GM23338 (cell line): ENCODE measurements around the gene GFRA1. TPM values are rescaled to one million over a fixed set of nuclear protein-coding genes. Genes with fewer than 3 reads are reported as not detected.

Experiments used
- ATAC-seq: fragments of 200-7000 bp; cut with Tn5 transposase; 3 replicates; pipeline ENCODE4 v1.9.1; 2020
- DNase-seq: peaks from one replicate; pipeline ENCODE4 v3.0.0-alpha.2; 2015; ENCODE audit warnings: low spot score
- H2AFZ ChIP-seq: fragments of 200-600 bp; sonication (generic); 2 replicates; pipeline ENCODE4 v1.8.0; 2016; ENCODE audit warnings: antibody characterized with exemption, mild to moderate bottlenecking, moderate library complexity
- H3F3A ChIP-seq: fragments of 200-600 bp; sonication (generic); replicated peaks from 2 replicates; pipeline ENCODE4 v1.8.0; 2017; ENCODE audit warnings: antibody characterized with exemption, mixed run types, low read depth
- H3K27ac ChIP-seq: fragments of 200-600 bp; sonication (generic); 2 replicates; pipeline ENCODE4 v1.6.1; 2016; ENCODE audit warnings: low read depth
- H3K27me3 ChIP-seq: fragments of 200-600 bp; sonication (generic); 2 replicates; pipeline ENCODE4 v1.8.0; 2016; ENCODE audit warnings: mild to moderate bottlenecking, mixed run types, moderate library complexity; ENCODE audit not compliant: insufficient read depth
- H3K36me3 ChIP-seq: fragments of 200-600 bp; sonication (generic); 2 replicates; pipeline ENCODE4 v1.8.0; 2016; ENCODE audit warnings: mild to moderate bottlenecking; ENCODE audit not compliant: insufficient read depth
- H3K4me1 ChIP-seq: fragments of 200-600 bp; sonication (generic); 2 replicates; pipeline ENCODE4 v1.8.0; 2016; ENCODE audit warnings: mild to moderate bottlenecking, moderate library complexity; ENCODE audit not compliant: insufficient read depth
- H3K4me2 ChIP-seq: fragments of 200-600 bp; sonication (generic); 2 replicates; pipeline ENCODE4 v1.7.1; 2017; ENCODE audit warnings: mixed run types
- H3K4me3 ChIP-seq: fragments of 200-600 bp; sonication (generic); 2 replicates; pipeline ENCODE4 v1.6.1; 2016; ENCODE audit warnings: mixed run types
- H3K79me2 ChIP-seq: fragments of 200-600 bp; sonication (generic); replicated peaks from 2 replicates; pipeline ENCODE4 v1.8.0; 2017; ENCODE audit warnings: mild to moderate bottlenecking; ENCODE audit not compliant: insufficient read depth
- H3K9me2 ChIP-seq: fragments of 200-600 bp; sonication (generic); 2 replicates; pipeline ENCODE4 v1.8.0; 2017; ENCODE audit not compliant: insufficient read depth
- H4K20me1 ChIP-seq: fragments of 200-600 bp; sonication (generic); replicated peaks from 2 replicates; pipeline ENCODE4 v1.8.0; 2017; ENCODE audit warnings: mild to moderate bottlenecking; ENCODE audit not compliant: insufficient read depth
- H3K27ac Mint-ChIP-seq: 2 replicates; pipeline ENCODE4 v1.8.0; 2020; ENCODE audit warnings: inconsistent platforms, mild to moderate bottlenecking, moderate library complexity, mixed read lengths
- H3K27me3 Mint-ChIP-seq: 3 replicates; pipeline ENCODE4 v1.8.0; 2022; ENCODE audit warnings: low read depth, mild to moderate bottlenecking, moderate library complexity, mixed read lengths, inconsistent platforms; ENCODE audit not compliant: insufficient read depth, poor library complexity
- H3K36me3 Mint-ChIP-seq: 3 replicates; pipeline ENCODE4 v1.8.0; 2021; ENCODE audit warnings: low read depth, mild to moderate bottlenecking, inconsistent platforms, moderate library complexity, mixed read lengths
- H3K4me1 Mint-ChIP-seq: 3 replicates; pipeline ENCODE4 v1.8.0; 2020; ENCODE audit warnings: mild to moderate bottlenecking, inconsistent platforms, mixed read lengths
- H3K4me3 Mint-ChIP-seq: 3 replicates; pipeline ENCODE4 v1.8.0; 2021; ENCODE audit warnings: moderate library complexity, mild to moderate bottlenecking, inconsistent platforms, mixed read lengths
- H3K9me3 Mint-ChIP-seq: 3 replicates; pipeline ENCODE4 v1.8.0; 2020; ENCODE audit warnings: moderate library complexity, mild to moderate bottlenecking, inconsistent platforms, mixed read lengths
- CREB1 ChIP-seq: fragments of 250-450 bp; sonication (Bioruptor Pico); IDR thresholded peaks from 2 replicates; pipeline ENCODE4 v1.5.0; 2020; ENCODE audit warnings: low read depth, mild to moderate bottlenecking, moderate library complexity
- EZH2 ChIP-seq: fragments of 200-600 bp; sonication (generic); IDR thresholded peaks from one replicate; pipeline ENCODE4 v1.8.0; 2017; ENCODE audit warnings: antibody characterized with exemption, mild to moderate bottlenecking, low read depth; ENCODE audit not compliant: unreplicated experiment
- EZH2phosphoT487 ChIP-seq: fragments of 200-600 bp; sonication (generic); IDR thresholded peaks from one replicate; pipeline ENCODE4 v1.8.1; 2018; ENCODE audit warnings: antibody characterized with exemption; ENCODE audit not compliant: unreplicated experiment
- NANOG ChIP-seq: IDR thresholded peaks from 2 replicates; pipeline ENCODE4 v1.6.1; 2016; ENCODE audit warnings: antibody characterized with exemption, borderline replicate concordance
- POLR2AphosphoS5 ChIP-seq: IDR thresholded peaks from 2 replicates; pipeline ENCODE4 v1.6.1; 2016; ENCODE audit warnings: antibody characterized with exemption, low read depth
- STAT1 ChIP-seq: IDR thresholded peaks from one replicate; pipeline ENCODE4 v1.6.1; 2016; ENCODE audit warnings: antibody characterized with exemption; ENCODE audit not compliant: unreplicated experiment
- ZNF114 ChIP-seq: fragments of 250-450 bp; sonication (Bioruptor Pico); IDR thresholded peaks from 2 replicates; pipeline ENCODE4 v1.5.0; 2020; ENCODE audit warnings: mild to moderate bottlenecking, moderate library complexity
- polyA plus RNA-seq: library from polyadenylated mRNA; unstranded; fragments of >200 nt; fragmentation: Nextera tagmentation; extraction: Ambion mirVana; gene quantifications from 2 replicates; pipeline ENCODE4 v1.2.1, GENCODE V29; 2016
- total RNA-seq: library from RNA; depleted of rRNA; stranded (reverse); fragments of >200 nt; shearing (Covaris generic); gene quantifications from 2 replicates; pipeline ENCODE4 v1.2.3, GENCODE V29; 2014
- TF ChIP-seq, protein P1 (sequence below): fragments of 250-450 bp; sonication (Bioruptor Pico); IDR thresholded peaks from 2 replicates; pipeline ENCODE4 v1.5.0; 2020; ENCODE audit warnings: mild to moderate bottlenecking, moderate library complexity
- TF ChIP-seq, protein P2 (sequence below), 2 experiments: fragments of 200-600 bp in 1 of 2; sonication (generic) in 1 of 2; conservative IDR thresholded peaks; 2 replicates each; pipeline versions ENCODE4 v1.5.1 to v1.6.1; 2016 to 2017; ENCODE audit warnings: antibody characterized with exemption in 2 of 2, low read depth in 2 of 2, mild to moderate bottlenecking in 2 of 2, moderate library complexity in 1 of 2
- TF ChIP-seq, protein P3 (sequence below): IDR thresholded peaks from one replicate; pipeline ENCODE4 v1.6.1; 2018; ENCODE audit warnings: antibody characterized with exemption; ENCODE audit not compliant: unreplicated experiment

Gene GFRA1
- total and polyA plus RNA-seq, 2 experiments from 2014 or later: 1.4 to 2.8 TPM

DNA sequence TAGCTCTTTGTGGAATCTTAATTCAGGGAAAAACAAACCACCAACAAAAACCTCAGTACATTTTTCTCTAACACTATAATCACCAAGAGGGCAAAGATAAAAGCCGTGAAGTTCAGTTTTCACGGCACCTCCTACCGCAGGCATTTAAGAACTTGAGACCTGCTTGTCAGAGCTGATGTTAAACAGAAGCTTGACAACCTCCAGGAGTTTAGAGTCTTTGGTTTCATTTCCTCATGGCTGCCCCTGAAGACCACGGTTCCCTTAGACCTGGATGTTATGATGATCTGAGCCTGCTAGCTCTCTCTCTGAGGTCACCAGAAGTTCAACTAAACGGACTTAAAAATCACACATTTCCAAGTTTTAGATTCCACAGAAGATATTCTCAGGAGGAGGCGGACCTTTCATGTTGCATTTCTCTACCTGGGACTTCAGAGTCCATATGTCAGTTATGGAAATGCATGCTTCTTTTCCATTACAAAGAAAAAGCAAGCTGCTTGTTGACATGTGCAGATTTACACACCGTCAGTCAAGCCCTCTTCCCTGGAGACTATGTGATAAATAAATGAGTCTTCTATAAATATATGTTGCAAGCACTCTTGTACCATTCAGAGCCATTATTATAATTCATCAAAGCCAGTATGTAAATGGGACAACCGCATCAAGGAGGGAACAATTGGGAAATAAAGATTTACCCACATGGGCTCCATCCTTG, 258.0 kb downstream of the GFRA1 start (continued):
- TF ChIP-seq, protein P1, sequence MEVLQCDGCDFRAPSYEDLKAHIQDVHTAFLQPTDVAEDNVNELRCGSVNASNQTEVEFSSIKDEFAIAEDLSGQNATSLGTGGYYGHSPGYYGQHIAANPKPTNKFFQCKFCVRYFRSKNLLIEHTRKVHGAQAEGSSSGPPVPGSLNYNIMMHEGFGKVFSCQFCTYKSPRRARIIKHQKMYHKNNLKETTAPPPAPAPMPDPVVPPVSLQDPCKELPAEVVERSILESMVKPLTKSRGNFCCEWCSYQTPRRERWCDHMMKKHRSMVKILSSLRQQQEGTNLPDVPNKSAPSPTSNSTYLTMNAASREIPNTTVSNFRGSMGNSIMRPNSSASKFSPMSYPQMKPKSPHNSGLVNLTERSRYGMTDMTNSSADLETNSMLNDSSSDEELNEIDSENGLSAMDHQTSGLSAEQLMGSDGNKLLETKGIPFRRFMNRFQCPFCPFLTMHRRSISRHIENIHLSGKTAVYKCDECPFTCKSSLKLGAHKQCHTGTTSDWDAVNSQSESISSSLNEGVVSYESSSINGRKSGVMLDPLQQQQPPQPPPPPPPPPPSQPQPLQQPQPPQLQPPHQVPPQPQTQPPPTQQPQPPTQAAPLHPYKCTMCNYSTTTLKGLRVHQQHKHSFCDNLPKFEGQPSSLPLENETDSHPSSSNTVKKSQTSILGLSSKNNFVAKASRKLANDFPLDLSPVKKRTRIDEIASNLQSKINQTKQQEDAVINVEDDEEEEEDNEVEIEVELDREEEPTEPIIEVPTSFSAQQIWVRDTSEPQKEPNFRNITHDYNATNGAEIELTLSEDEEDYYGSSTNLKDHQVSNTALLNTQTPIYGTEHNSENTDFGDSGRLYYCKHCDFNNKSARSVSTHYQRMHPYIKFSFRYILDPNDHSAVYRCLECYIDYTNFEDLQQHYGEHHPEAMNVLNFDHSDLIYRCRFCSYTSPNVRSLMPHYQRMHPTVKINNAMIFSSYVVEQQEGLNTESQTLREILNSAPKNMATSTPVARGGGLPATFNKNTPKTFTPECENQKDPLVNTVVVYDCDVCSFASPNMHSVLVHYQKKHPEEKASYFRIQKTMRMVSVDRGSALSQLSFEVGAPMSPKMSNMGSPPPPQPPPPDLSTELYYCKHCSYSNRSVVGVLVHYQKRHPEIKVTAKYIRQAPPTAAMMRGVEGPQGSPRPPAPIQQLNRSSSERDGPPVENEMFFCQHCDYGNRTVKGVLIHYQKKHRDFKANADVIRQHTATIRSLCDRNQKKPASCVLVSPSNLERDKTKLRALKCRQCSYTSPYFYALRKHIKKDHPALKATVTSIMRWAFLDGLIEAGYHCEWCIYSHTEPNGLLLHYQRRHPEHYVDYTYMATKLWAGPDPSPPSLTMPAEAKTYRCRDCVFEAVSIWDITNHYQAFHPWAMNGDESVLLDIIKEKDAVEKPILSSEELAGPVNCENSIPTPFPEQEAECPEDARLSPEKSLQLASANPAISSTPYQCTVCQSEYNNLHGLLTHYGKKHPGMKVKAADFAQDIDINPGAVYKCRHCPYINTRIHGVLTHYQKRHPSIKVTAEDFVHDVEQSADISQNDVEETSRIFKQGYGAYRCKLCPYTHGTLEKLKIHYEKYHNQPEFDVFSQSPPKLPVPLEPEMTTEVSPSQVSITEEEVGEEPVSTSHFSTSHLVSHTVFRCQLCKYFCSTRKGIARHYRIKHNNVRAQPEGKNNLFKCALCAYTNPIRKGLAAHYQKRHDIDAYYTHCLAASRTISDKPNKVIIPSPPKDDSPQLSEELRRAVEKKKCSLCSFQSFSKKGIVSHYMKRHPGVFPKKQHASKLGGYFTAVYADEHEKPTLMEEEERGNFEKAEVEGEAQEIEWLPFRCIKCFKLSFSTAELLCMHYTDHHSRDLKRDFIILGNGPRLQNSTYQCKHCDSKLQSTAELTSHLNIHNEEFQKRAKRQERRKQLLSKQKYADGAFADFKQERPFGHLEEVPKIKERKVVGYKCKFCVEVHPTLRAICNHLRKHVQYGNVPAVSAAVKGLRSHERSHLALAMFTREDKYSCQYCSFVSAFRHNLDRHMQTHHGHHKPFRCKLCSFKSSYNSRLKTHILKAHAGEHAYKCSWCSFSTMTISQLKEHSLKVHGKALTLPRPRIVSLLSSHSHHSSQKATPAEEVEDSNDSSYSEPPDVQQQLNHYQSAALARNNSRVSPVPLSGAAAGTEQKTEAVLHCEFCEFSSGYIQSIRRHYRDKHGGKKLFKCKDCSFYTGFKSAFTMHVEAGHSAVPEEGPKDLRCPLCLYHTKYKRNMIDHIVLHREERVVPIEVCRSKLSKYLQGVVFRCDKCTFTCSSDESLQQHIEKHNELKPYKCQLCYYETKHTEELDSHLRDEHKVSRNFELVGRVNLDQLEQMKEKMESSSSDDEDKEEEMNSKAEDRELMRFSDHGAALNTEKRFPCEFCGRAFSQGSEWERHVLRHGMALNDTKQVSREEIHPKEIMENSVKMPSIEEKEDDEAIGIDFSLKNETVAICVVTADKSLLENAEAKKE (CRISPR knock-in tag): no peak
- TF ChIP-seq POLR2AphosphoS5 (no peak), STAT1 (no peak), CREB1 (CRISPR knock-in tag) (no peak)

DNA sequence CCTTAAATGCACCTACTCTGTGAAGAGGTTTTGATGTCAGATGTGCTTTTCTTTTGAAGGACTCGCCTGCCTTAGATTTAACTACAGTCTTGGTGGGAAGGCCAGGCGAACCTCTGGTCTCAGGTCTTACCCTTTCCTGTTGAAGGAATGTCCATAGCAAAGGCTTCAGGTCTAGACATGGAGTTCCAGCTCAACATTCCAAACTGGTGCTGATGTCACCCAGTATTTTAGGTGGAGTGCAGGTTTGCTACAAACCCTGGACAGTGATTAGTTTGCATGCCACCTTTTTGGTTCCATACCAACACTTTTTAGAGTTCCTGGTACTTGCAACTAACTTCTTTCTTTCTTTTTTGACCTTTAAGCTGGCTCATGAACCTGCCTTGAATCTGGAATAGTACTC, 258.7 kb downstream of the GFRA1 start:
- Histone ChIP-seq H3K4me2 (no peak overlapping the region), H3K36me3 (no peaks in the 10 kb centered on the region), H3K4me3 (no peak overlapping the region), H4K20me1 (no peaks in the 10 kb centered on the region), H2AFZ (no peak overlapping the region), H3K79me2 (no peaks in the 10 kb centered on the region), H3K27me3 (no peaks in the 10 kb centered on the region), H3K9me2 (peaks cover 11% of the 10 kb centered on the region), H3F3A (no peaks in the 10 kb centered on the region), H3K27ac (no peak overlapping the region), H3K4me1 (no peaks in the 10 kb centered on the region)
- no peak for ATAC-seq
- TF ChIP-seq POLR2AphosphoS5 (no peak), EZH2phosphoT487 (no peak), CREB1 (CRISPR knock-in tag) (no peak), ZNF114 (no peak), NANOG (no peak), EZH2 (no peak)
- TF ChIP-seq, protein P2, sequence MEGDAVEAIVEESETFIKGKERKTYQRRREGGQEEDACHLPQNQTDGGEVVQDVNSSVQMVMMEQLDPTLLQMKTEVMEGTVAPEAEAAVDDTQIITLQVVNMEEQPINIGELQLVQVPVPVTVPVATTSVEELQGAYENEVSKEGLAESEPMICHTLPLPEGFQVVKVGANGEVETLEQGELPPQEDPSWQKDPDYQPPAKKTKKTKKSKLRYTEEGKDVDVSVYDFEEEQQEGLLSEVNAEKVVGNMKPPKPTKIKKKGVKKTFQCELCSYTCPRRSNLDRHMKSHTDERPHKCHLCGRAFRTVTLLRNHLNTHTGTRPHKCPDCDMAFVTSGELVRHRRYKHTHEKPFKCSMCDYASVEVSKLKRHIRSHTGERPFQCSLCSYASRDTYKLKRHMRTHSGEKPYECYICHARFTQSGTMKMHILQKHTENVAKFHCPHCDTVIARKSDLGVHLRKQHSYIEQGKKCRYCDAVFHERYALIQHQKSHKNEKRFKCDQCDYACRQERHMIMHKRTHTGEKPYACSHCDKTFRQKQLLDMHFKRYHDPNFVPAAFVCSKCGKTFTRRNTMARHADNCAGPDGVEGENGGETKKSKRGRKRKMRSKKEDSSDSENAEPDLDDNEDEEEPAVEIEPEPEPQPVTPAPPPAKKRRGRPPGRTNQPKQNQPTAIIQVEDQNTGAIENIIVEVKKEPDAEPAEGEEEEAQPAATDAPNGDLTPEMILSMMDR (conservative IDR thresholded peaks at IDR 0.05; ENCODE audit: low read depth in 2 of 2): no peak
- TF ChIP-seq, protein P3, sequence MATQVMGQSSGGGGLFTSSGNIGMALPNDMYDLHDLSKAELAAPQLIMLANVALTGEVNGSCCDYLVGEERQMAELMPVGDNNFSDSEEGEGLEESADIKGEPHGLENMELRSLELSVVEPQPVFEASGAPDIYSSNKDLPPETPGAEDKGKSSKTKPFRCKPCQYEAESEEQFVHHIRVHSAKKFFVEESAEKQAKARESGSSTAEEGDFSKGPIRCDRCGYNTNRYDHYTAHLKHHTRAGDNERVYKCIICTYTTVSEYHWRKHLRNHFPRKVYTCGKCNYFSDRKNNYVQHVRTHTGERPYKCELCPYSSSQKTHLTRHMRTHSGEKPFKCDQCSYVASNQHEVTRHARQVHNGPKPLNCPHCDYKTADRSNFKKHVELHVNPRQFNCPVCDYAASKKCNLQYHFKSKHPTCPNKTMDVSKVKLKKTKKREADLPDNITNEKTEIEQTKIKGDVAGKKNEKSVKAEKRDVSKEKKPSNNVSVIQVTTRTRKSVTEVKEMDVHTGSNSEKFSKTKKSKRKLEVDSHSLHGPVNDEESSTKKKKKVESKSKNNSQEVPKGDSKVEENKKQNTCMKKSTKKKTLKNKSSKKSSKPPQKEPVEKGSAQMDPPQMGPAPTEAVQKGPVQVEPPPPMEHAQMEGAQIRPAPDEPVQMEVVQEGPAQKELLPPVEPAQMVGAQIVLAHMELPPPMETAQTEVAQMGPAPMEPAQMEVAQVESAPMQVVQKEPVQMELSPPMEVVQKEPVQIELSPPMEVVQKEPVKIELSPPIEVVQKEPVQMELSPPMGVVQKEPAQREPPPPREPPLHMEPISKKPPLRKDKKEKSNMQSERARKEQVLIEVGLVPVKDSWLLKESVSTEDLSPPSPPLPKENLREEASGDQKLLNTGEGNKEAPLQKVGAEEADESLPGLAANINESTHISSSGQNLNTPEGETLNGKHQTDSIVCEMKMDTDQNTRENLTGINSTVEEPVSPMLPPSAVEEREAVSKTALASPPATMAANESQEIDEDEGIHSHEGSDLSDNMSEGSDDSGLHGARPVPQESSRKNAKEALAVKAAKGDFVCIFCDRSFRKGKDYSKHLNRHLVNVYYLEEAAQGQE: no peak
- Mint-ChIP-seq H3K27ac (no peak overlapping the region), H3K36me3 (no peaks in the 10 kb centered on the region), H3K27me3 (no peaks in the 10 kb centered on the region), H3K9me3 (no peaks in the 10 kb centered on the region), H3K4me3 (no peak overlapping the region), H3K4me1 (peaks cover 6% of the 10 kb centered on the region)
- DNase-seq: no peak
